OCI-LY1 (cell line): ENCODE measurements around the gene CXXC4.
A peak's percentile ranks its signal among the peaks of the same experiment; 100 is the strongest.

Experiments
- H2AFZ ChIP-seq: fragments of 200-600 bp; sonication (generic), shearing (Covaris generic); 2 replicates; pipeline ENCODE4 v1.6.0; 2014; ENCODE audit warnings: antibody characterized with exemption, mild to moderate bottlenecking, low read length
- H3F3A ChIP-seq: fragments of 200-600 bp; sonication (generic), shearing (Covaris generic); 2 replicates; pipeline ENCODE4 v1.6.0; 2014; ENCODE audit warnings: mild to moderate bottlenecking, antibody characterized with exemption, low read length, moderate library complexity; ENCODE audit not compliant: insufficient read depth
- H3K27ac ChIP-seq: fragments of 200-600 bp; sonication (generic); 2 replicates; pipeline ENCODE4 v1.5.1; 2014; ENCODE audit warnings: low read length, mixed run types, mild to moderate bottlenecking, low read depth; ENCODE audit not compliant: poor library complexity, severe bottlenecking
- H3K27me3 ChIP-seq: fragments of 200-600 bp; sonication (generic); 2 replicates; pipeline ENCODE4 v1.6.0; 2014; ENCODE audit warnings: antibody characterized with exemption, mild to moderate bottlenecking, low read length, moderate library complexity; ENCODE audit not compliant: insufficient read depth
- H3K36me3 ChIP-seq: fragments of 200-600 bp; sonication (generic); 2 replicates; pipeline ENCODE4 v1.6.1; 2014; ENCODE audit warnings: mild to moderate bottlenecking, antibody characterized with exemption, low read length, moderate library complexity, mixed read lengths; ENCODE audit not compliant: insufficient read depth
- H3K4me1 ChIP-seq: fragments of 200-600 bp; sonication (generic); 2 replicates; pipeline ENCODE4 v1.5.1; 2014; ENCODE audit warnings: mild to moderate bottlenecking, low read length, moderate library complexity; ENCODE audit not compliant: insufficient read depth, severe bottlenecking
- H3K4me2 ChIP-seq: fragments of 200-600 bp; sonication (generic), shearing (Covaris generic); 2 replicates; pipeline ENCODE4 v1.6.1; 2014; ENCODE audit warnings: low read length
- H3K4me3 ChIP-seq: fragments of 200-600 bp; sonication (generic); 2 replicates; pipeline ENCODE4 v1.5.1; 2014; ENCODE audit warnings: low read length, low read depth, mild to moderate bottlenecking, mixed read lengths; ENCODE audit not compliant: poor library complexity, severe bottlenecking
- H3K79me2 ChIP-seq: fragments of 200-600 bp; shearing (Covaris generic); 2 replicates; pipeline ENCODE4 v1.6.1; 2016; ENCODE audit warnings: mixed run types, low read length, mixed read lengths; ENCODE audit not compliant: insufficient read depth
- H3K9ac ChIP-seq: fragments of 200-600 bp; sonication (generic), shearing (Covaris generic); 2 replicates; pipeline ENCODE4 v1.6.1; 2014; ENCODE audit warnings: mild to moderate bottlenecking, low read length, mixed read lengths
- H3K9me2 ChIP-seq: fragments of 200-600 bp; sonication (generic), shearing (Covaris generic); 2 replicates; pipeline ENCODE4 v1.6.1; 2014; ENCODE audit warnings: low read depth, mild to moderate bottlenecking, low read length, mixed read lengths
- H3K9me3 ChIP-seq: fragments of 200-600 bp; shearing (Covaris generic); 2 replicates; pipeline ENCODE4 v1.6.1; 2014; ENCODE audit warnings: low read length, mixed read lengths
- H4K20me1 ChIP-seq: fragments of 200-600 bp; sonication (generic), shearing (Covaris generic); 2 replicates; pipeline ENCODE4 v1.6.0; 2016; ENCODE audit warnings: mild to moderate bottlenecking, low read length; ENCODE audit not compliant: insufficient read depth
- EZH2 ChIP-seq: fragments of 200-600 bp; sonication (generic), shearing (Covaris generic); IDR thresholded peaks from 2 replicates; pipeline ENCODE4 v1.8.0; 2017; ENCODE audit warnings: borderline replicate concordance, mixed run types, mild to moderate bottlenecking, antibody characterized with exemption, low read length, moderate library complexity, mixed read lengths
- TF ChIP-seq, protein P1 (sequence below): fragments of 200-600 bp; sonication (generic), shearing (Covaris generic); IDR thresholded peaks from 2 replicates; pipeline ENCODE4 v1.5.1; 2017; ENCODE audit warnings: mild to moderate bottlenecking, antibody characterized with exemption, low read length, moderate library complexity, mixed read lengths

The CXXC4 gene

DNA sequence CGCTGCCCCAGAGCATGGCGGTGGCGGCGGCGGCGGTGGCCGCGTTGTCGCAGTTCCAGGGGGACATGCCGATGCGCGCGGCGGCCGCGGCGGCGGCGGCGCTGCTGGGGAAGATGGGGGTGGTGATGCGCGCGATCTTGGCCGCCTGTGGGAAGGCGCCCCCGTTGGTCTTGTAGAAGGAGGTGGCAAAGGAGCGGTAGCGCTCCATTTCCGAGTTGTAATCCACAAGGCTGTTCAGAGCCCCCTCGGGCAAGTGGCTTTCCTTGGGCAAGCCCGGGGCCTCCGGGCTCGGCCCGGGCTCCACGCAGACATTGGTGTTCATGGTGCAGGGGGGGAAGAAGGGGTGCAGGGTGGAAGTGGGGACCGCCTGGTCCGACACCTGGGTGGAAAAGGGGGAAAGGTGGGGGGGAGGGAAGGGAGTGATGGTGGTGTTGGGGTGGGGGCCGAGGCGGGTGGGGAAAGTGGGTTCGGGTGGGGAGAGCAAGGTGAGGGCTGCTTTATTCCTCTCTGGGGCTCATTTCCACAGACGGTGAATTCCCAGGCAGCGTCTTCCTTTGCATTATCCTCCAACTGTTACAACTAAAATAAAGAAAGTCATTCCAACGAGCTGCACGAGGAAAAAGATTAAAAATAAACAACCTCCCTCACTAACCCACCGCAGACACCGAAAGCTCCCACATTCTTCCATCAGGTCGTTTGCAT, 3.1 kb downstream of the CXXC4 start:
- peaks cover 83% of the 10 kb centered on the region for H3K4me1 ChIP-seq
- peak overlapping the region; percentile 85 for H3K4me2 ChIP-seq
- H3F3A ChIP-seq = peaks cover 15% of the 10 kb centered on the region; the same call in 1 of the 2 replicates
- peaks cover 12% of the 10 kb centered on the region; the same call in 1 of the 2 replicates for H3K79me2 ChIP-seq
- peak overlapping the region; percentile 95 for H3K27ac ChIP-seq
- H3K9ac ChIP-seq = peak overlapping the region; percentile 94
- no peaks in the 10 kb centered on the region for H3K9me3 ChIP-seq
- no peaks in the 10 kb centered on the region for H3K36me3 ChIP-seq
- H3K27me3 ChIP-seq = no peaks in the 10 kb centered on the region
- peak overlapping the region; percentile 88 for H3K4me3 ChIP-seq
- H2AFZ ChIP-seq = no peak overlapping the region
- no peaks in the 10 kb centered on the region for H4K20me1 ChIP-seq
- TF ChIP-seq, protein P1, sequence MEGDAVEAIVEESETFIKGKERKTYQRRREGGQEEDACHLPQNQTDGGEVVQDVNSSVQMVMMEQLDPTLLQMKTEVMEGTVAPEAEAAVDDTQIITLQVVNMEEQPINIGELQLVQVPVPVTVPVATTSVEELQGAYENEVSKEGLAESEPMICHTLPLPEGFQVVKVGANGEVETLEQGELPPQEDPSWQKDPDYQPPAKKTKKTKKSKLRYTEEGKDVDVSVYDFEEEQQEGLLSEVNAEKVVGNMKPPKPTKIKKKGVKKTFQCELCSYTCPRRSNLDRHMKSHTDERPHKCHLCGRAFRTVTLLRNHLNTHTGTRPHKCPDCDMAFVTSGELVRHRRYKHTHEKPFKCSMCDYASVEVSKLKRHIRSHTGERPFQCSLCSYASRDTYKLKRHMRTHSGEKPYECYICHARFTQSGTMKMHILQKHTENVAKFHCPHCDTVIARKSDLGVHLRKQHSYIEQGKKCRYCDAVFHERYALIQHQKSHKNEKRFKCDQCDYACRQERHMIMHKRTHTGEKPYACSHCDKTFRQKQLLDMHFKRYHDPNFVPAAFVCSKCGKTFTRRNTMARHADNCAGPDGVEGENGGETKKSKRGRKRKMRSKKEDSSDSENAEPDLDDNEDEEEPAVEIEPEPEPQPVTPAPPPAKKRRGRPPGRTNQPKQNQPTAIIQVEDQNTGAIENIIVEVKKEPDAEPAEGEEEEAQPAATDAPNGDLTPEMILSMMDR = no peak
- no peak for TF ChIP-seq EZH2
- no peaks in the 10 kb centered on the region for H3K9me2 ChIP-seq

DNA sequence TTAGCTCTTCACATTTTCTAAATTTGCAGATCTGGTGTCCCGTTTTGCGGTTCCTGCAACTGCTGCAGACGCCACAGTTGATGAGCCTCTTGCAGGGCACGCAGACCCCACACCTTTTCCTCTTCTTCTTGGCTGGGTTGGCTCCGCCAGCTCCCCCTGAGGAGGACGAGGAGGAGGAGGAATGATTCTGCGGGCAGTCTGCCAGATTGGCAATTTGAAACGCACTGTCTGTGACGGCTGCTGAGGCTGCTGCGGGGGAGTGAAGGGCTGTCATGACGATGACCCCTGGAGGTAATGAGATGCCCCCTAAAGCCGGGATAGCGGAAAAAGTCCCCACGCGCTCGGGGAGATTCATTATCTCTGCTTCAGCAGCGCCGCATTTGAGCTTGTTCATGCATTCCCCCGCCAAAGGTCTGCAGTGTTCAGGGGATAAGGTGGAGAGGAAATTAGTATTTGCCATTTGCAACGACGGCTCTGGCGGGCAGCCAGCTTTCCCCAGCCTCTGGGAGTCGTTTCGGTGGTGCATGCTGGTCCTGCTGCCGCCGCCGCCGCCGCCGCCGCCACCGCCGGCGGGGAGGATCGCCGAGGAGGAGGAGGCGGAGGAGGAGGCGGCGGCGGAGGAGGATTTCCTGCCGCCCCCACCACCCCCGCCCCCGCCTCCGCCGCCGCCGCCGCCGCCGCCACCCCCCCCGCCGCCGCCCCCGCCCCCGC, 3.8 kb downstream of the CXXC4 start:
- TF ChIP-seq, protein P1 = no peak
- no peak for TF ChIP-seq EZH2
- Histone ChIP-seq H3F3A (peaks cover 15% of the 10 kb centered on the region; the same call in 1 of the 2 replicates), H3K27ac (peak overlapping the region; percentile 99), H3K9me2 (no peaks in the 10 kb centered on the region), H2AFZ (no peak overlapping the region), H3K36me3 (no peaks in the 10 kb centered on the region), H3K9me3 (no peaks in the 10 kb centered on the region), H3K4me2 (peak overlapping the region; percentile 89), H3K9ac (peak overlapping the region; percentile 94), H4K20me1 (no peaks in the 10 kb centered on the region), H3K27me3 (no peaks in the 10 kb centered on the region), H3K79me2 (peaks cover 12% of the 10 kb centered on the region; the same call in 1 of the 2 replicates), H3K4me3 (peak overlapping the region; percentile 88), H3K4me1 (peaks cover 85% of the 10 kb centered on the region)

DNA sequence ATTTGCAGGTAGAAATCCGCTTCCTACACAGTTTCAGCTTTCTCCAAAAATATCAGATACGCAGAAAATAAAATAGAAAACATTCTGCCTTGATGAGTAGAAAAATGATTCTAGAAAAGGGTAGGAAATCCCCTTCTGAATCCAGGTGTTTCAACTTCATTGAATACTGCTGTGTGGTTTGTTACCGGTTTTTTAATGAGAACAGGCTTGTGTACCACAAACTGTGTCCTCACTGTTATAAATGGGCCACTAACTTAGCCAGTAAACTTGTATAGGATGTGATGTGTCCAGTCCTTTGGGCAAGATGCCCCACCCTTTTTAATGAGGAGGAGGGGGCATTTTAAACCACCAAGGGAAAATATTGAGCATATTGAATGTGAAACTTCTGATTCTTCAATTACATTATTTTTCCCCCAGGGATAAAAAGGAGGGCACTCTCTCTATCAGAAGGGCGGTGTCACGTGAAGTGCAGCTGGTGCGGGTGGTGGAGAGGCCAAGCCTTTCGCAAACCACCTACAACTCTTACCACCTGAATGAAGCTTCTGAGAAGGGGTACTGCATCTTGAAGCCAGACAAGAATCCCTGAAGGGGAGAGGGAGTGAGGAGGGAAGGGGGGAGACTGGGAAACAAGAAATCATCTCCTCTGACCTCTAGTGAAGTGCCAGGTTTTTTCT, 4.5 kb downstream of the CXXC4 start:
- Histone ChIP-seq H3K9me3 (no peaks in the 10 kb centered on the region), H2AFZ (no peak overlapping the region), H3K36me3 (no peaks in the 10 kb centered on the region), H3K9me2 (no peaks in the 10 kb centered on the region), H3K9ac (peak overlapping the region; percentile 90), H3K4me2 (peak overlapping the region; percentile 89), H3K27me3 (no peaks in the 10 kb centered on the region), H3F3A (peaks cover 15% of the 10 kb centered on the region; the same call in 1 of the 2 replicates), H3K27ac (peak overlapping the region; percentile 99), H3K4me3 (peak overlapping the region; percentile 88), H3K4me1 (peaks cover 79% of the 10 kb centered on the region), H4K20me1 (no peaks in the 10 kb centered on the region), H3K79me2 (peaks cover 12% of the 10 kb centered on the region; the same call in 1 of the 2 replicates)
- TF ChIP-seq EZH2 = no peak
- TF ChIP-seq, protein P1 = no peak
